ENCODE results near the gene RNF223. TPM values are rescaled to one million over a fixed set of nuclear protein-coding genes. Genes with fewer than 3 reads are reported as not detected.

Gene RNF223
- total and polyA plus RNA-seq, 3 experiments from 2014 or later, result not detected

DNA sequence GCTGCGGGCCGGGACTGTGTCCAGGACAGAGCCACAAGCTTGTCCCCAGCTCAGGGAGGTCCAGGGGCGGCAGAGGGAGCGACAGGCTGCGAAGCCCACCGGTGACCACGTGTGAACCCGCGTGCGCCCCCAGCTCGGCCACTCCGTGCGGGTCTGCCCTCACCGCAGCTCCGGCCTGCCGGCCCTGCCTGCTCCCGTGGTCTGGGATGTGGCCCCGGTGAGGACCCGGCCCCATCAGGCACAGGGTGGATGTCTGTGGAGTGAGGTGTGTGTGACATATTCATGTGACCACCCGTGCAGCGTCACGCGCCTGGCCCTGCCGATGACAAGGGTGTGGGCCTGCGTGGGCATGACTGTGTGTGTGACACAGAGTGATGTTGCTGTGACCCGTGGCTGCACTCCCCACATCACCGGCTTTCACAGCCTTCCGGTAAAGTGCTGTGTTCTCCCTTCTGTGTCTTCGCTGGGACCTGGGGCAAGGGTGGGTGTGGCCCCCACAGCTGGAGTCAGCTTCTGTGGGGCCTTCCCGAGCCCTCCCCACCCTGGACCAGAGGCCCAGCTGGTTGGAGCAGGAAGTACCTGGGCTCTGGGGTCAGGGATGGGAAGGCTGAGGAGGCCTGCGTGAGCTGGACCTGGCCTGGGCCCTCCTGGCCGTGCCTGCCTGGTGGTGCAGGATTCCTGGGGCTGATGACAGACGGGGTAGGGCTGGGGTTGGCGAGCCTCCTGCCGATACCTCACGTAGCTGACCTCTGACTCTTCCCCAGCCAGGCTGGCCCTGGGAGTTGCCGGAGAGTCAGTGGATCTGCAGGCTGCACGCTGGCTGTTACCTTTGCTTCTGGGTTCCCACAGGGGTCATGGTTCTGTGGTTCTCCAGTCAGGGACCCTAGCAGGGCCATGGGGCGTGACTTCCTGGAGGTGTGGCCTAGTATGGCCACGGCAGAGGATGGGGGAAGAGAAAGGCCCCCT, 4.1 kb downstream of the RNF223 start:
- peaks cover 10 to 12% of the 10 kb centered on the region in 2 donors for H3K27me3 Mint-ChIP-seq
- Histone ChIP-seq H3K4me1 (ENCODE audit: insufficient read depth, low read length) (peaks cover 4% of the 10 kb centered on the region), H3K27ac (ENCODE audit: low read depth, low read length) (no peak overlapping the region), H3K27me3 (ENCODE audit: insufficient read depth, low read length, poor library complexity, severe bottlenecking) (peaks cover 6% of the 10 kb centered on the region), H3K4me3 (ENCODE audit: low read length) (peak overlapping the region; percentile 69), H3K36me3 (ENCODE audit: insufficient read depth, low read length) (no peaks in the 10 kb centered on the region), H3K9me3 (ENCODE audit: low read length) (no peaks in the 10 kb centered on the region)
- POLR2A ChIA-PET, result interaction anchor here (0.6 to 1.1 kb wide), 3 partner anchors 10 to 1119 kb away, joined by 3 to 6 read pairs (median 3); no protein-coding TSS in a partner anchor
- CTCF ChIA-PET, result interaction anchor here (1.0 kb wide), 1 partner anchor 68 kb away, joined by 3 read pairs; no protein-coding TSS in a partner anchor
- peak overlapping the region; percentile 30 to 78 (median 52) for H3K4me3 Mint-ChIP-seq
- H3K36me3 Mint-ChIP-seq, result no peaks in the 10 kb centered on the region
- peak overlapping the region in 4 of 8 donors; percentile 42 to 68 (median 56) for H3K27ac Mint-ChIP-seq
- no peak for DNase-seq
- H3K9me3 Mint-ChIP-seq, result no peaks in the 10 kb centered on the region
- peaks cover 0 to 10% (median 2%) of the 10 kb centered on the region in 3 donors for H3K4me1 Mint-ChIP-seq

DNA sequence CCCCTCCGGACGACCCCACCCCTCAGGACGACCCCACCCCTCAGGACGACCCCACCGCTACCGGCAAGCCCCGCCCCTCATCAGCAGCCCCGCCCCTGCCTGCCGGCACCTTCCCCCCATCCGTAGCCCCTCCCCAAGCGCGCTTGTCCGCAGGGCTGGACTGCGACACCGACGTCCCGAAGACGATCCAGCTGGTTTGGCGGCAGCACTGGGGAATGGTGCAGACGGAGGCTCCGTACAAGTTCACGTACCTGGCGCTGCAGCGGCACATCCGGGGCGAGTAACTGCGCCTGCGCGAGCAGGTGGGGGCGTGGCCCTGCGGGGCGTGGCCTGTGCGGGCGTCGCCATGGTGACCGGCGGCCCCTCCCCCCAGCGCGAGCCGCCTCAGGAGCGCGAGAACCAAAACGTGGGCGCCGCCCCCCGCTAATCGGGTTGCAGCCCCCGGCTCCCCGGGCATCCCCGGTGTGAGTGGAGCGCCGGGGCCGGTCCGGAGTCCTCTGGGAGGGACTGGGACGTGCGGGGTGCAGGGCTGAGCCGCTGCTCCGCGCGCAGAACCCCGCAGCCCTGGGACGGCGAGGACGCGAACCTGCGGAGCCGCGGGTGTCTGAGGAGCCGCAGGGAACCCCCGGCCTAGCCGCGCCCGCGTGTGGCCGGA, 4.9 kb downstream of the RNF223 start:
- H3K4me1 ChIP-seq (ENCODE audit: insufficient read depth, low read length), result peaks cover 7% of the 10 kb centered on the region
- peak; percentile 84 to 93 (median 86) for DNase-seq
- POLR2A ChIA-PET, result interaction anchor here (0.6 to 1.1 kb wide), 3 partner anchors 9 to 1120 kb away, joined by 3 to 6 read pairs (median 3); no protein-coding TSS in a partner anchor
- peak overlapping the region in 6 of 8 donors; percentile 14 to 79 (median 65) for H3K27ac Mint-ChIP-seq
- no peaks in the 10 kb centered on the region for H3K9me3 Mint-ChIP-seq
- peak overlapping the region; percentile 69 for H3K4me3 ChIP-seq (ENCODE audit: low read length)
- CTCF ChIA-PET, result interaction anchor here (1.0 kb wide), 1 partner anchor 67 kb away, joined by 3 read pairs; no protein-coding TSS in a partner anchor
- no peaks in the 10 kb centered on the region for H3K36me3 ChIP-seq (ENCODE audit: insufficient read depth, low read length)
- H3K27me3 Mint-ChIP-seq, result peaks cover 5 to 6% of the 10 kb centered on the region in 2 donors
- H3K4me1 Mint-ChIP-seq, result peaks cover 0 to 12% (median 2%) of the 10 kb centered on the region in 3 donors
- H3K27ac ChIP-seq (ENCODE audit: low read depth, low read length), result peak overlapping the region; percentile 47
- no peaks in the 10 kb centered on the region for H3K36me3 Mint-ChIP-seq
- peak overlapping the region; percentile 68 to 87 (median 77) for H3K4me3 Mint-ChIP-seq
- H3K27me3 ChIP-seq (ENCODE audit: insufficient read depth, low read length, poor library complexity, severe bottlenecking), result no peaks in the 10 kb centered on the region
- H3K9me3 ChIP-seq (ENCODE audit: low read length), result no peaks in the 10 kb centered on the region

- Histone ChIP-seq H3K9me3 (ENCODE audit: low read length) (no peaks in the 10 kb centered on the region), H3K4me1 (ENCODE audit: insufficient read depth, low read length) (peaks cover 13% of the 10 kb centered on the region), H3K4me3 (ENCODE audit: low read length) (no peak overlapping the region), H3K27me3 (ENCODE audit: insufficient read depth, low read length, poor library complexity, severe bottlenecking) (no peaks in the 10 kb centered on the region), H3K36me3 (ENCODE audit: insufficient read depth, low read length) (no peaks in the 10 kb centered on the region), H3K27ac (ENCODE audit: low read depth, low read length) (peak overlapping the region; percentile 47)
- H3K9me3 Mint-ChIP-seq, result no peaks in the 10 kb centered on the region
- H3K27me3 Mint-ChIP-seq, result peaks cover 4 to 5% of the 10 kb centered on the region in 2 donors
- DNase-seq, result peak; percentile 49 to 78 (median 54)
- H3K4me1 Mint-ChIP-seq, result peaks cover 0 to 17% (median 2%) of the 10 kb centered on the region in 3 donors
- H3K4me3 Mint-ChIP-seq, result peak overlapping the region; percentile 68 to 87 (median 77)
- H3K27ac Mint-ChIP-seq, result peak overlapping the region in 5 of 8 donors; percentile 14 to 79 (median 60)
- ChIA-PET CTCF (no interaction called here), POLR2A (interaction anchor here (1.1 kb wide), 1 partner anchor 8 kb away, joined by 3 read pairs; no protein-coding TSS in a partner anchor)
- H3K36me3 Mint-ChIP-seq, result no peaks in the 10 kb centered on the region
Measured at GRCh38 chr1:1068517-1069055, 5.5 kb downstream of the RNF223 start.

DNA sequence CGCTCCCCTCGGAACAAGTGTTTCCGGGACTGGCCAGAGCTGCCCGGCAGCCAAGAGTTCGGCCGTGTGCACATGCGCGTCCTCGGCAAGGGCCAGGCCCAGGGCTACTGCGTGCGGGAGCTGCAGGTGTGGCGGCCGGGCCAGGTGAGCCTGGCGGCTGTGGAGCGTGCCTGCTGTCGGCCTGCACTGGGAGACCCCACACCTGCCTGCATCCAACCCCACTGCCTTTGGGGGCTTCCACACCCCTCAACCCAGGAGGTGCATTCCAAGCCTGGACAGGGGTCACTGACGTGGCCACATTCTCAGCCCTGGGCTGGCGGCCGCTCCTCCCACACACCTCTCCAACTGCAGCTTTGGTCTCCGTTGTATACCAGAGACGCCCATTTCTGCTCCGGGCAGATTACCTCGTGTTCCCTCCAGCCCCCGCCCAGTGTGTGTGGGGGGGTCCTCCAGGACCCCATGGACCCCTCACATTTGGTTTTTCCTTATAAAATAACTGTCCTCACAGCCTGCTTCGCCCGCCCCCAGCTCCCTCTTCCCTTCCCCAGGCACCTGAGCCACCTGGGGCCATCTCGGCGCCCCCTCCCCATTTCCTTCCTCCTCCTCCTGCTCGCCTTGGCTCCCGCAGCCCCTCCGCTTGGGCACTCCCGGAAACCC, 6.1 kb downstream of the RNF223 start:
- CTCF ChIA-PET, result no interaction called here
- POLR2A ChIA-PET, result no interaction called here
- H3K4me3 Mint-ChIP-seq, result peak overlapping the region; percentile 51 to 86 (median 70)
- H3K27me3 ChIP-seq (ENCODE audit: insufficient read depth, low read length, poor library complexity, severe bottlenecking), result no peaks in the 10 kb centered on the region
- H3K9me3 Mint-ChIP-seq, result no peaks in the 10 kb centered on the region
- peaks cover 19% of the 10 kb centered on the region for H3K4me1 ChIP-seq (ENCODE audit: insufficient read depth, low read length)
- no peaks in the 10 kb centered on the region for H3K9me3 ChIP-seq (ENCODE audit: low read length)
- H3K27me3 Mint-ChIP-seq, result peaks cover 4 to 5% of the 10 kb centered on the region in 2 donors
- DNase-seq, result no peak
- H3K27ac ChIP-seq (ENCODE audit: low read depth, low read length), result no peak overlapping the region
- H3K36me3 Mint-ChIP-seq, result no peaks in the 10 kb centered on the region
- no peaks in the 10 kb centered on the region for H3K36me3 ChIP-seq (ENCODE audit: insufficient read depth, low read length)
- H3K4me3 ChIP-seq (ENCODE audit: low read length), result no peak overlapping the region
- peaks cover 0 to 20% (median 2%) of the 10 kb centered on the region in 3 donors for H3K4me1 Mint-ChIP-seq
- H3K27ac Mint-ChIP-seq, result peak overlapping the region in 3 of 8 donors; percentile 14 to 65 (median 57)

- CTCF ChIA-PET, result no interaction called here
- H3K27ac ChIP-seq (ENCODE audit: low read depth, low read length), result no peak overlapping the region
- Mint-ChIP-seq H3K9me3 (no peaks in the 10 kb centered on the region), H3K4me3 (peak overlapping the region in 1 of 7 donors; percentile 79), H3K27me3 (peaks cover 0 to 2% of the 10 kb centered on the region in 2 donors), H3K36me3 (no peaks in the 10 kb centered on the region), H3K4me1 (peaks cover 0 to 20% (median 2%) of the 10 kb centered on the region in 3 donors), H3K27ac (no peak overlapping the region)
- H3K4me3 ChIP-seq (ENCODE audit: low read length), result no peak overlapping the region
- H3K4me1 ChIP-seq (ENCODE audit: insufficient read depth, low read length), result peaks cover 21% of the 10 kb centered on the region
- no peaks in the 10 kb centered on the region for H3K9me3 ChIP-seq (ENCODE audit: low read length)
- H3K27me3 ChIP-seq (ENCODE audit: insufficient read depth, low read length, poor library complexity, severe bottlenecking), result no peaks in the 10 kb centered on the region
- no peaks in the 10 kb centered on the region for H3K36me3 ChIP-seq (ENCODE audit: insufficient read depth, low read length)
- no peak for DNase-seq
- POLR2A ChIA-PET, result no interaction called here
Measured at GRCh38 chr1:1067284-1067859, 6.7 kb downstream of the RNF223 start.

DNA sequence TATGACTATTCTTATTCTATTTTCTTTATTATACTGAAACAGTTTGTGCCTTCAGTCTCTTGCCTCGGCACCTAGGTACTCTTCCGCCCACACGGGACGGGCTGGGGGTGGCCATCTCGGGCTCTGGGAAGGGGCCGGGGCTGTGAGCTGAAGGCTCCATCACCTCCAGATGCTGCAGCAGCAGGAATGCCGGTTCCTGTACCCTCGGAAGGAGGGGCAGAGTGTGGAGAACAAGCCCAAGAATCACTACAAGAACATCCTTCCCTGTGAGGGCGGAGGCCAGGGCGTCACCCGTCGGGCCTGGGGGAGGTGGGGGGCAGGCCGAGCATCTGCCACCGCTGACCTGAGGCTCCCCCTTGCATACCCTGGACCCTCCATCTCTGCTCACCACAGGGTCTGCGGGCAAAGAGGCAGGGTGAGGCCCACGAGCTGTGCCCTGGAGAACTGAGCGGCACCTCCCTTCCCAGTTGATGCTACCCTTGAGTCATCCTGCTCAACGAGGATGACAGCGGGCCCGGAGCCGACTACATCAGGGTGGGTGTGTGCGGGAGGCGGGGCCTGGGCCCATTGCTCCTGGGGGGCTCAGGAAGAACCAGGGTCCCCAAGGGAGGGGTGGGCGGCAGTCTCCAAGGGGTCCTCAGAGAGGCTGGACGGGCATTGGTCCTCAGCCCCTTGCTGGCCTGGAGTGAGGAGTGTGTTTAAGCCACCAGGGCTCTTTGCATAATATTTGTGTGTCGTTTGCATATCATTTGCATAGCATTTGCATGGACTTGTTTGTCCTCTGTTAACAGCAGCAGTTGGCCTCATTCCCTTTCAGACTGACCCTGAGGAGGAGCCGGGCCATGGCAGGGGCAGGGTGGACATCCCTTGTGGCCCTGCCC, 7.5 kb downstream of the RNF223 start:
- POLR2A ChIA-PET, result no interaction called here
- Mint-ChIP-seq H3K4me1 (peaks cover 0 to 20% (median 2%) of the 10 kb centered on the region in 3 donors), H3K4me3 (peak overlapping the region in 5 of 7 donors; percentile 26 to 59 (median 38))

More for the DNA sequence above, 7.5 kb downstream of the RNF223 start:
- peak overlapping the region in 1 of 8 donors; percentile 77 for H3K27ac Mint-ChIP-seq
- CTCF ChIA-PET, result interaction anchor here (4.7 kb wide), 1 partner anchor 84 kb away, joined by 63 read pairs; the partner anchor contains the start of gene PERM1
- Histone ChIP-seq H3K9me3 (ENCODE audit: low read length) (no peaks in the 10 kb centered on the region), H3K36me3 (ENCODE audit: insufficient read depth, low read length) (no peaks in the 10 kb centered on the region), H3K27me3 (ENCODE audit: insufficient read depth, low read length, poor library complexity, severe bottlenecking) (no peaks in the 10 kb centered on the region), H3K4me1 (ENCODE audit: insufficient read depth, low read length) (peaks cover 21% of the 10 kb centered on the region), H3K27ac (ENCODE audit: low read depth, low read length) (no peak overlapping the region), H3K4me3 (ENCODE audit: low read length) (no peak overlapping the region)
- no peaks in the 10 kb centered on the region for H3K36me3 Mint-ChIP-seq
- DNase-seq, result no peak
- H3K27me3 Mint-ChIP-seq, result peaks cover 0 to 2% of the 10 kb centered on the region in 2 donors
- H3K9me3 Mint-ChIP-seq, result no peaks in the 10 kb centered on the region

All from CD8-positive, alpha-beta memory T cell (primary cell).